ENCODE data around the gene CCT5. TPM values are rescaled to one million over a fixed set of nuclear protein-coding genes. Genes with fewer than 3 reads are reported as not detected.

The CCT5 gene
- total RNA-seq, 2 experiments from 2014 or later, result 27.4 to 32.0 TPM

DNA sequence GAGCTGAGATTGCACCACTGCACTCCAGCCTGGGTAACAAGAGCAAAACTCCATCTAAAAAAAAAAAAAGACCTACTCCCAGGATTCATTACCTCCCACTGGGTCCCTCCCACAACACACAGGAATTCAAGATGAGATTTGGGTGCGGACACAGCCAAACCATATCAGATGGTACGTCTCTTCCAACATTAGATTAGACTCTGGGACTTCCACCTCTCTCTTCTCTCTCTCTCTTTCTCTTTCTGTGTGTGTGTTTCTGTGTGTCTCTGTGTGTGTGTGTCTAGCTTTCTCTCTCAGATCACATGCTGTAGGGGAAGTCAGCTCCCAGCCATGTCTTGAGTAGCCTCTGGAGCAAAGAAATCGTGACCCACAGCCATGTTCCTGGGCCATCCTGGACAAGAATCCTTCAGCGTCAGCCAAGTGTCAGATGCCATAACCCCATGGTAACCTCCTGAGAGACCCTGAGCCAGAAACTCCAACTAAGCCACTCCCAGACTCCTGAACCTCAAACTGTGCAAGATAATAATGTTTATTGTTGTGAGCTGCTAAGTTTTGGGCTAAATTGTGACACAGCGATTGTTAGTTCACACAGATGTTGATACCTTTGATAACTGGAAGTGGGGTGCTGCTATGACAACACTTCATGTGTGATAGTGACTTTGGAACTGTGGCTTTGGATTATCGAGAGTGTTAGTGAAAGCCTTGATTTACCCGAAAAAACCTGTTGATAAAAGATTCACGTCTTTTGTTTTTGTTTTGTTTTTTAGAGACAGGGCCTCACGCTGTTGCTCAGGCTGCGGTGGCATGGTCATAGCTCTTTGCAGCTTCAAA is 61.7 kb downstream of the CCT5 start:
- ATAC-seq (ENCODE audit: poor library complexity) (no peak), DNase-seq (no peak)
- H3K27me3 Mint-ChIP-seq, result peaks cover 8% of the 10 kb centered on the region
- H3K4me1 Mint-ChIP-seq (ENCODE audit: low read depth), result peaks cover 6% of the 10 kb centered on the region
- ChIA-PET CTCF (no interaction called here), POLR2A (no interaction called here)
- peaks cover 4 to 15% of the 10 kb centered on the region in 2 experiments for H3K27me3 ChIP-seq (ENCODE audit: control insufficient read depth in 1 of 2, insufficient read depth in 2 of 2, low read length in 2 of 2)
- no peak overlapping the region for H3K4me3 Mint-ChIP-seq
- H3K36me3 ChIP-seq (ENCODE audit: insufficient read depth, low read length), result no peaks in the 10 kb centered on the region
- TF ChIP-seq, protein P1, sequence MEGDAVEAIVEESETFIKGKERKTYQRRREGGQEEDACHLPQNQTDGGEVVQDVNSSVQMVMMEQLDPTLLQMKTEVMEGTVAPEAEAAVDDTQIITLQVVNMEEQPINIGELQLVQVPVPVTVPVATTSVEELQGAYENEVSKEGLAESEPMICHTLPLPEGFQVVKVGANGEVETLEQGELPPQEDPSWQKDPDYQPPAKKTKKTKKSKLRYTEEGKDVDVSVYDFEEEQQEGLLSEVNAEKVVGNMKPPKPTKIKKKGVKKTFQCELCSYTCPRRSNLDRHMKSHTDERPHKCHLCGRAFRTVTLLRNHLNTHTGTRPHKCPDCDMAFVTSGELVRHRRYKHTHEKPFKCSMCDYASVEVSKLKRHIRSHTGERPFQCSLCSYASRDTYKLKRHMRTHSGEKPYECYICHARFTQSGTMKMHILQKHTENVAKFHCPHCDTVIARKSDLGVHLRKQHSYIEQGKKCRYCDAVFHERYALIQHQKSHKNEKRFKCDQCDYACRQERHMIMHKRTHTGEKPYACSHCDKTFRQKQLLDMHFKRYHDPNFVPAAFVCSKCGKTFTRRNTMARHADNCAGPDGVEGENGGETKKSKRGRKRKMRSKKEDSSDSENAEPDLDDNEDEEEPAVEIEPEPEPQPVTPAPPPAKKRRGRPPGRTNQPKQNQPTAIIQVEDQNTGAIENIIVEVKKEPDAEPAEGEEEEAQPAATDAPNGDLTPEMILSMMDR (IDR thresholded peaks at IDR 0.05), result no peak
- H3K27ac ChIP-seq (ENCODE audit: low read depth in 1 of 2, low read length in 2 of 2), result no peak overlapping the region
- H3K4me1 ChIP-seq (ENCODE audit: insufficient read depth, low read length), result peaks cover 4% of the 10 kb centered on the region
- no peaks in the 10 kb centered on the region for H3K36me3 Mint-ChIP-seq (ENCODE audit: low read depth)
- no peak overlapping the region for H3K27ac Mint-ChIP-seq
- no peaks in the 10 kb centered on the region for H3K9me3 Mint-ChIP-seq
- no peak overlapping the region for H3K4me3 ChIP-seq (ENCODE audit: low read length)
- intact Hi-C loops (cut with DNase I, micrococcal nuclease), result no loop called here
- no peaks in the 10 kb centered on the region for H3K9me3 ChIP-seq (ENCODE audit: control insufficient read depth in 1 of 2, insufficient read depth in 1 of 2, low read length in 2 of 2)

DNA sequence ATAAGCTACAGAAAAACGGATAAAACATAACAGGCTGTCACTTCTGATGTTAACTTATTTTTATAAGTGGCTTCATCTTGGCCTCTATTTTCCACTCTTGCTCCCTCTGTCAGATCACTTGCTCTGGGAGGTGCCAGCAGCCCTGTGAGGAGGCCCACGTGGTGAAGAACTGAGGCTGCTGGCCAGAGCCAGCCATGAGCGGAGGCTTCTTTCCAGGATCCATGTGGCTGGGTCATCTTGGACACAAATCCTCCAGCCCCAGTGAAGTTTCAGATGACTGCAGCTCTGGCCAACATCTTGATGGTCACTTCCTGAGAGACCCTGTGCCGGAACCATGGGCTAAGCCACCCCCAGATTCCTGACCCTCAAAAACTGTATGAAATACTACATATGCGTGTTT is 65.1 kb downstream of the CCT5 start:
- H3K9me3 ChIP-seq (ENCODE audit: control insufficient read depth in 1 of 2, insufficient read depth in 1 of 2, low read length in 2 of 2), result no peaks in the 10 kb centered on the region
- Mint-ChIP-seq H3K9me3 (no peaks in the 10 kb centered on the region), H3K4me1 (ENCODE audit: low read depth) (no peaks in the 10 kb centered on the region), H3K4me3 (no peak overlapping the region), H3K36me3 (ENCODE audit: low read depth) (no peaks in the 10 kb centered on the region), H3K27me3 (no peaks in the 10 kb centered on the region), H3K27ac (no peak overlapping the region)
- ChIA-PET POLR2A (no interaction called here), CTCF (interaction anchor here (0.9 kb wide), 1 partner anchor 49 kb away, joined by 4 read pairs; no protein-coding TSS in a partner anchor)
- DNase-seq (no peak), ATAC-seq (ENCODE audit: poor library complexity) (no peak)
- no peak overlapping the region for H3K27ac ChIP-seq (ENCODE audit: low read depth in 1 of 2, low read length in 2 of 2)
- H3K36me3 ChIP-seq (ENCODE audit: insufficient read depth, low read length), result no peaks in the 10 kb centered on the region
- H3K27me3 ChIP-seq (ENCODE audit: control insufficient read depth in 1 of 2, insufficient read depth in 2 of 2, low read length in 2 of 2), result no peaks in the 10 kb centered on the region
- TF ChIP-seq, protein P1 (IDR thresholded peaks at IDR 0.05), result no peak
- intact Hi-C loops (cut with DNase I, micrococcal nuclease), result no loop called here
- no peak overlapping the region for H3K4me3 ChIP-seq (ENCODE audit: low read length)
- H3K4me1 ChIP-seq (ENCODE audit: insufficient read depth, low read length), result no peaks in the 10 kb centered on the region

Other genes with a start within 250 kb of the CCT5 start
- gene ATPSCKMT, start 392 bp upstream of the CCT5 start, total RNA-seq, result 1 to 10 TPM; 2.6 to 3.2 TPM
- gene CMBL, start 57.6 kb downstream of the CCT5 start, total RNA-seq, result under 1 TPM in 1 of 2 experiments, not detected in 1; 0.36 TPM
- 100 to 1,000 TPM; 176 to 182 TPM for gene MARCHF6, start 103.4 kb downstream of the CCT5 start, total RNA-seq
- under 1 TPM; 0.42 to 0.58 TPM for gene ROPN1L, start 191.6 kb downstream of the CCT5 start, total RNA-seq

All from CD4-positive, alpha-beta T cell (primary cell).